WI38 (cell line): ENCODE results near the gene RPS6KB2.

Source experiments
- H3K4me3 ChIP-seq: 2 replicates; pipeline ENCODE4 v1.5.1; 2011; ENCODE audit warnings: low read depth, mild to moderate bottlenecking, control low read depth, low read length
- TF ChIP-seq, protein P1 (sequence below): IDR thresholded peaks from 2 replicates; pipeline ENCODE4 v1.5.1; 2012; ENCODE audit warnings: low read depth, mild to moderate bottlenecking, control low read depth, low read length

Gene RPS6KB2

DNA sequence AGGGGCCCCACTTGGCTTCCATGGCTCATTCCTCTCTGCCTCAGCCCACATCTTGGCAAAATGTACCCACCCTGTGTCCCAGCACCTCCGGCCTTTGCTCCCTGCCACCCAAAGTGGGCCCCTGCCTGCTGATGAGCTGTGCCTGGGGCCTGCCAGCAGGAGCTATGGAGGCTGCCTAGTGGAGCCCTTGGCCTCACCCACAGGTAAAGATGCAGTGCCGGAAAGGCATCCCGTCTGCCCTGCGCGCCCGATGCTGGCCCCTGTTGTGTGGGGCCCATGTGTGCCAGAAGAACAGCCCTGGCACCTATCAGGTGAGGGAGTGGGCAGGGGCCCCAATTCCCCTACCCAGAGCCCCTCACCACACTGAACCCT lies 23.1 kb upstream of the RPS6KB2 start:
- H3K4me3 ChIP-seq: no peak overlapping the region
- TF ChIP-seq, protein P1, sequence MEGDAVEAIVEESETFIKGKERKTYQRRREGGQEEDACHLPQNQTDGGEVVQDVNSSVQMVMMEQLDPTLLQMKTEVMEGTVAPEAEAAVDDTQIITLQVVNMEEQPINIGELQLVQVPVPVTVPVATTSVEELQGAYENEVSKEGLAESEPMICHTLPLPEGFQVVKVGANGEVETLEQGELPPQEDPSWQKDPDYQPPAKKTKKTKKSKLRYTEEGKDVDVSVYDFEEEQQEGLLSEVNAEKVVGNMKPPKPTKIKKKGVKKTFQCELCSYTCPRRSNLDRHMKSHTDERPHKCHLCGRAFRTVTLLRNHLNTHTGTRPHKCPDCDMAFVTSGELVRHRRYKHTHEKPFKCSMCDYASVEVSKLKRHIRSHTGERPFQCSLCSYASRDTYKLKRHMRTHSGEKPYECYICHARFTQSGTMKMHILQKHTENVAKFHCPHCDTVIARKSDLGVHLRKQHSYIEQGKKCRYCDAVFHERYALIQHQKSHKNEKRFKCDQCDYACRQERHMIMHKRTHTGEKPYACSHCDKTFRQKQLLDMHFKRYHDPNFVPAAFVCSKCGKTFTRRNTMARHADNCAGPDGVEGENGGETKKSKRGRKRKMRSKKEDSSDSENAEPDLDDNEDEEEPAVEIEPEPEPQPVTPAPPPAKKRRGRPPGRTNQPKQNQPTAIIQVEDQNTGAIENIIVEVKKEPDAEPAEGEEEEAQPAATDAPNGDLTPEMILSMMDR: no peak

DNA sequence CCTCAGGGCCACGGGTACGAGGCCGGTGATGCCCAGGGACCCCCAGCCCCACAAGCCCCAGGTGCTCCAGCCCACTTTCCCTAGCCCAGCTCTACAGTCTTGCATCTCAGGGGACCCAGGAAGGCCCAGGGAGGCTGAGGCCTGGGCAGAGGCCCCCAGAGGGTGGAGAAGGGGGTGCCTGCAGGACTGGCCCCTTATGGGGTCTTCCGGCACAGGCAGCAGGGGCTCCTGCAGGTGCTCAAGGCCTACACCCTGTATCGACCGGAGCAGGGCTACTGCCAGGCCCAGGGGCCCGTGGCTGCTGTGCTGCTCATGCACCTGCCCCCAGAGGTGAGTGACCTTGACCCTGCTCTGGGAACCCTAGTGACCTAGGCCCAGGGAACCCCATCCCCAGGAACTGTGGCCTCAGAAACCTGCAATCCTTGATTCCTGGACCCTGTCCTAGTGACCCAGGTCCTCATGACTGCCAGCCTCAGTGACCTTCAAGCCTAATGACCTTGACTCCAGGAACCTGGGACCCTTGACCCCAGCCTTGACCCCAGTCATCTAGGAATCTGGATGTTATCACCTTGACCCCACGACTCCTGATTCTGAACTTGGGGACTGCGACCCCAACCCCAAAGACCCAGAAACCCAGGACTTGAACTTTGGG lies 22.5 kb upstream of the RPS6KB2 start:
- TF ChIP-seq, protein P1: no peak
- no peak overlapping the region for H3K4me3 ChIP-seq

- TF ChIP-seq, protein P1: no peak
- H3K4me3 ChIP-seq: no peak overlapping the region
Observed at GRCh38 chr11:67406420-67406968, 21.8 kb upstream of the RPS6KB2 start.

DNA sequence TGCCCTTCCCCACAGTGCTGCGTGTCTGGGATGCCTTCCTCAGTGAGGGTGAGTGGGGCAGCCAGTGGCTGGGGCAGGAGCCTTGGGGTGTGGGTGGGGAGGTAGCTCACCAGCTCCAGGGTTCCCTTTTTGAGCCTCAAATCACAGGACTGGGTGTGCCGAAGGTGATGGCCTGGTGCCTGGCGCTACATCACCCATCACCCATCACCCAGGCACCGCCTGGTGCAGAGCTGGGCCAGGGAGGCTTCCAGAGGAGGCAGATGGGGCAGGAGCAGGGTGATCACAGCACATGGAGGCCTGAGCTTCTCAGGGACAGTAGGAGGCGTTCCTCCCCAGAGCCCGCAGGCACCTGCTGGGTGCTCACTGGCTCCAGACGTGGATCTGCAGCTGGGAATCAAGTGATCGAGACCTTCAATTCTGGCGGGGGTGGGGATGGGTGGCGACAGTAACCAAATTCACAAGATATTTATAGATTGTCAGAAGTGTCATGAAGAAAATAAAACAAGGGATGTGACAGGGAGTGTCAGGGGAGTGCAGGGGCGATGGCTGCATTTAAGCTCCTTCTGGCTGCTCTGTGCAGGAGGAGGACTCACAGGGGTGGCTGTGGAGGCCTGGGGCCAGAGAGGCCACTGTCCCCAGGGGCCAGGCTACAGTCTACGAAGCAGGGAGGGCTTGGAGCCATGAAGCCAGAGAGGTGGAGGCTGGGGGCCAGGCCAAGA lies 21.2 kb upstream of the RPS6KB2 start:
- H3K4me3 ChIP-seq: no peak overlapping the region
- TF ChIP-seq, protein P1: no peak

GRCh38 chr11:67407688-67408163 lies 20.6 kb upstream of the RPS6KB2 start:
- TF ChIP-seq, protein P1: no peak
- H3K4me3 ChIP-seq: no peak overlapping the region

DNA sequence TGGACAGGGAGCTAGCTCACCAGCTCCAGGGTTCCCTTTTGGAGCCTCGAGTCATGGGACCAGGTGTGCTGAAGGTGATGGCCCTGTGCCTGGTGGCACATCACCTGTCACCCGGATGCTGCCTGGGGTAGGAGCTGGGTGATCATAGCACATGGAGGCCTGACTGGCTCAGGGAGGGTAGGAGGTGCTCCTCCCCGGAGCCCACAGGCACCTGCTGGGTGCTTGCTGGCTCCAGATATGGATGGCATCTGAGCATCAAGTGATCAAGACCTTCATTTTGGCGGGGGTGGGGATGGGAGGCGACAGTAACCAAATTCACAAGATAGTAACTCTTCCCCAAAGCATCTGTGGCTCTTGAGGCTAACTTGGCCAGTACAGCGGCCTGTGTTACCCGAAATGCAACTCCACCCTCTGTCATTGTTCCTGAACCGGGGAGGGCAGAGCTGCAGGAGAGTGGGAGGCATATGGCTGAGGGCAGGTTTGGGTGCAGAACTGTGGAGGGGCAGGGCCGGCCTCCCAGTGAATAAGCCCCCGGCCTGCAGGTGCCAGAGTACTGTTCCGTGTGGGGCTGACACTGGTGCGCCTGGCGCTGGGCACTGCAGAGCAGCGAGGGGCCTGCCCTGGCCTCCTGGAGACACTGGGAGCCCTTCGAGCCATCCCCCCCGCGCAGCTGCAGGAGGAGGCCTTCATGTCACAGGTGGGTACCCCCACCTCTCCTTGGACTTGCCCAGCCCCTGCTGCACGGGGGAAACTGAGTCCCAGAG lies 19.7 kb upstream of the RPS6KB2 start:
- no peak overlapping the region for H3K4me3 ChIP-seq
- TF ChIP-seq, protein P1: no peak

DNA sequence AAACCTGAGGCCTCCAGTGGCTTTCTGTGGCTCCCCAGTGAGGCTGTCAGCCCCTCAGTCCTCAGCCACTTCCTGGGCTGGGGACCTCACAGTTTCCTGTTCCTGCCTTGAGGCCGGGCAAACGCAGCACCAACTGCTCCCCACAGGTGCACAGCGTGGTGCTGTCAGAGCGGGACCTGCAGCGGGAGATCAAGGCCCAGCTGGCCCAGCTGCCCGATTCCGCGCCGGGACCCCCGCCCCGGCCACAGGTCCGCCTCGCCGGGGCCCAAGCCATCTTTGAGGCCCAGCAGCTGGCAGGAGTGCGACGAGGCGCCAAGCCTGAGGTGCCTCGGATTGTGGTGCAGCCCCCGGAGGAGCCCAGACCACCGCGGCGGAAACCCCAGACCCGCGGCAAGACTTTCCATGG lies 19.0 kb upstream of the RPS6KB2 start:
- TF ChIP-seq, protein P1: no peak
- H3K4me3 ChIP-seq: no peak overlapping the region
